HG02678 (cell line): ENCODE data around the gene SRCIN1.
"Not testable (repeated sequence)": the region's sequence is repeated elsewhere in the genome, so short reads cannot be mapped to it uniquely, and the experiment has no call there.

Experiments
- ATAC-seq: cut with Tn5 transposase; IDR thresholded peaks from one replicate; pipeline ENCODE4 v1.9.1; 2021; ENCODE audit warnings: mild to moderate bottlenecking, moderate library complexity; ENCODE audit not compliant: unreplicated experiment

SRCIN1 gene

GRCh38 chr17:38546396-38546795 lies 59.4 kb downstream of the SRCIN1 start:
- no peak for ATAC-seq

- ATAC-seq = no peak
Measured at GRCh38 chr17:38545531-38546225, 60.1 kb downstream of the SRCIN1 start.

DNA sequence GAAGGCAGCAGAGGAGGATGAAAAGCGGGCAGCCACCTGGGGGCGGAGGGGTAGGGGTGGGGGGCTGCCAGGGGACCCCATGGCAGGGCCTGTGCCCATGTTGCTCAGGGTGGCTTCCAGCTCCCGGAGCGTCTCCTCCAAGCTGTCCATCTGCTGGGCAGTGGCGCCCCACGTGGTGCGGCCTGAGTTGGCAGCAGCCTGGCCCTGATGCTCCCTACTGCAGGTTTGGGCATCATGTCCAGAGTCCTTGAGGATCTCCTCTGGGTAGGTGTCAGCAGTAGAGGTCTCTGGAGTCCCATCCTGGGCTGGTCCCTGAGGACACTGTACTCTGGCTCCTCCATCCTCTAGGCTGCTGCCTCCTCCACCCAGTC lies 60.9 kb downstream of the SRCIN1 start:
- ATAC-seq = no peak

- no peak for ATAC-seq
Measured at GRCh38 chr17:38544175-38544838, 61.4 kb downstream of the SRCIN1 start.

GRCh38 chr17:38543403-38544174 lies 62.2 kb downstream of the SRCIN1 start:
- ATAC-seq = no peak

GRCh38 chr17:38542286-38542685 lies 63.5 kb downstream of the SRCIN1 start:
- ATAC-seq = no peak

DNA sequence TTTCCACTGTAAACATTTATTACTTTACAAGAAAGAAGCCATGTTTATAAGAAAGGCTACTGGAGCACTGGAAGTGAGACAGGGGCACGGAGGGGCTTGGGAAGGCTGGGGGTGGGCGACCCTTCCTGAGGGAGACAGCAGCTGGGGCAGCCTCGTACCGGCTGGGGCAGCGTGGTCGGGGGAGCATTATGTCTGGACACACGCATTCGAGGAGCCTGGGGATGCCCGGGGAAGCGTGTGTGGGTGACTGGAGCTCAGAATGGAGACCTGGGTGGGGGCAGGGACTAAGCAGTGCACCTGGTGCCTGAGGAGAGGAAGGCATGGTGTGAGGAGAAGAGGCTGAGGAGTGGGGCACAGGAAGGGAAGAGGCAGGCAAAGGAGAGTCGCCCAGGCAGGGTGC lies 64.5 kb downstream of the SRCIN1 start:
- no peak for ATAC-seq

- no peak for ATAC-seq
Measured at GRCh38 chr17:38540514-38541045, 65.2 kb downstream of the SRCIN1 start.

DNA sequence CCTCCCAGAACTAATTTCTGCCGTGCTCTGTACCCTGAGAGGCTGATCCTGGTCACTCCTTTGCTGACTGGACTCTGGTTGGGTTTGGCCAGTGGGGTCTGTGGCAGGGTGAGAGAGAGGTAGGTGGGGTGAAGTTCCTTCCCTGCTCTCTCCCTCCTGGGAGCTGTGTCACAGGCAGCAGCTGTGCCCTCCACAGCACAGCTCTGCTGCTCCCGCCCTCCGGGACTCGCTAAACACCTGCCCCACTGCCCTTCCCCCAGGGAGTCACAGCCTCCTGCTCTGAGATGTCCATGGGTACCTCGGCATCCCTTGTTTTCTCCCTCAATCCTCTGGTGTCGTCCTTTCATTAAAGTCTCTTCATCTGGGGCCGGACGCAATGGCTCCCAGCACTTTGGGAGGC lies 66.4 kb downstream of the SRCIN1 start:
- ATAC-seq = no peak

DNA sequence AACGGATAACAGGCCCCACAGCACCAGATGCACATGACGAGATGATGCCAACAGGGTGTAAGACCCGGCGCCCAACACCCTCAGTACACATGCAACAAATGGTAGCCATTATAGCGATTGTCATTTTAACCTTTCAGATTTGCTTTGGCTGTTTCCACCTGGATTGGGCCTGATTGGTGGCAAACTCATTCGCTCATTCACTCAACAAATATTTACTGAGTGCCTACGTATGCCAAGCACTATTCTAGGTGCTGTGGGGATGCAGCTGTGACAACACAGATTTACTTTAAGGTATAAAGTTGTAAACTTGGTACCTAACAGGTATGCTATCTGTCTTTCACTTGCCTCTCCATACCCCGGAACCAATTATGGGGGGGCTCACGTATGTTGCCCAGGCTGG lies 66.8 kb downstream of the SRCIN1 start:
- ATAC-seq = no peak

GRCh38 chr17:38536661-38537060 lies 69.1 kb downstream of the SRCIN1 start:
- ATAC-seq = no peak

DNA sequence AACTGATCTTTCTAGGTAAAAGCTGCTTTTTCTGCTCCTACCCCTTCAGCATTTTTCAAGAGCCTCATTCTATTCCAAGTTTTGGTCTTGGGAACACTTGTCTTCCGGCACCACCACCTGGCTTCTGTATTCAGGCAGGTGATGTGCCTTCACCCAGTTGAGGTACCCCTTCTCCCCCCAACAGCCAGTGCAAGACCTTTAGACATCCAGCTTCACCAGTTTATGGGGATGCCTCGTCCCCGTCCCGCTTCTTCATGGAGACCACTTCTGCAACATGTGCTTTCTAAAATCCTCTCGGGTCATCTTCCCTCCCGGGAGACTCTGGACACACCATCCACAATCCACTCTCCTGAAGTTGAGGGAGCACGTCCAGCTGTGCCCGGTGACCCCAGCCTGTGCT lies 69.9 kb downstream of the SRCIN1 start:
- no peak for ATAC-seq

DNA sequence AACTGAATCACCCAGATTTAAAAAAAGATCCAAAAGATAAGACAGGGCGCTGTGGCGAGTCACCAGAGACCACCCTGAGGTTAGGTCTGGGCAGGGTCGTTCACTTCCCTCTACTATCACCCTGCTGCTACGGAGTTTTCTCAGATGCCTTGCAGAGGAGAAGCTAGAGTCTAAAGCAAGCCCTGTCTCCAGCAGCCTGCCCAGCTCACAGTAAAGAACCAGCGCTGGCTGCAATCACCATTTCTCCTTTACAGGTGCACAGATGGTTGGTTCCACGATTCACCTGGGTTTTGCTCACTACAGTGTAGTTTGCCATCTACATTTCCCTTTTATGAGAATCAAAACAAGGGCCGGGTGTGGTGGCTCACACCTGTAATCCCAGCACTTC lies 71.3 kb downstream of the SRCIN1 start:
- no peak for ATAC-seq

DNA sequence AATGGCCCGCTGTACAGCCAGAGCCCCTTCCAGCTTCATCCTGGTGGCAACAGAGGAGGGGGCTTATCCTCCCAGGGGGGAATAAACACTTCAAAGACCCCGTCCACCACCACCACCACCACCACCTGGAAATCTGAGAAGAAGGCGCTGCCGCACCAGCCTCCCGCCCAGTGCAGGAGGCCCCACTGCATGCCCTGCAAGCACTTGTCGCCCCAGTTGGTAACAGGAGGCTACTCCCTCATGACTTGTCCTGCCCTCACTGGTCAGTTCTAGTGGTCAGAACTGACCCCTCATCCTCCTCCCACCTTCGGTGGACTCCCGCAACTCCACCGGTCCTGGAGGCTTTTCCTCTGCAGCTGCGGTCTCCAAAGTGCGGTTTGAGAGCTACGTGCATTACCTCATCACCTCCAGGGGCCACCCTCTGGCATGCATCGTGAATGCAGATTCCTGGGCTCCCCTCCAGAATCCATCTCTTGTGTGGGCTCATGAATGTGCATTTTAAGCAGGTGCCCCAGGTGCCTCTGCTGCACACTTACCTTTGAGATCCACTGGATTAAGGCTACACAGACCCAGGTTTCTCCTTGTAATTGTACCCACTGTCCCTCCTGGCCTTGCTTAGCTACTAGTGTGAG lies 71.8 kb downstream of the SRCIN1 start:
- no peak for ATAC-seq

DNA sequence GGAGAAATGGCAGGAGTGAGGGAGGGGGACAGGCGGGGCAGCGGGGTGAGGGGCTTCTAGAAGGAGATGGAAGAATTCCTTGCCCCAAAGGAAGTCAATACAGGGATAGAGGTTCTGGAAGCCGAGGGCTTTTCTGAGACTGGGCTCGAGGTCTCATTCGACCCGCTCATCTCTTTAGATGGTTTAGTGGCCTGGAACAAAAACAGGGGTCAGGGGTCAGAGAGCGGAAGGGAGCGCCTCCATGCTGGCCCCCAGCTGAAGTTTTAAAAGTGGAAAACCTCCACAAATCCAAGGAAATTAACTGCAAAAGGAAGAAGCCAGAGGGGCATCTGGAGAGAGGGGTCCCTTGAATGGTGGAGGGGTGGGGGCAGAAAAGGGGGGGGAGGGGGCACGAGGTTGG lies 72.5 kb downstream of the SRCIN1 start:
- no peak for ATAC-seq

DNA sequence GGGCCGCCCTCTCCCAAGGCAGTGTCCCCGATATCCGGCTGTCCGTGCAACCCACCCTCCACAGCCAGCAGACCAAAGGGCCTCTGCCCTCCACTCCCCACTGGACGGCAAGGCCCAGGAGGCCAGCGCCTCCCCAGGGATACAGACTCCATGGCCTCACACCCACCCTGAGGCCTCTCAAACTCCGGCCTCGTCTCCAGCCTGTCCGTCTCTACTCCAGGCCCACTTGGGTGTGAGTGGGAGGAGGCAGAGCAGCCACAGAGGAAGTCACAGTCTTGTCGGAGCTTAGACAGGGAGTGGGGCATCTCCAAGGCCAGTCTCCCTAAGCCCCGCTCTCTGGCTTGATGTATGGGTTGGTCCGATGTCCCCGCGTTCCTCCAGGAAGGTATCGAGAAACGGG lies 73.3 kb downstream of the SRCIN1 start:
- no peak for ATAC-seq

GRCh38 chr17:38531761-38532160 lies 74.0 kb downstream of the SRCIN1 start:
- not testable (repeated sequence) for ATAC-seq

DNA sequence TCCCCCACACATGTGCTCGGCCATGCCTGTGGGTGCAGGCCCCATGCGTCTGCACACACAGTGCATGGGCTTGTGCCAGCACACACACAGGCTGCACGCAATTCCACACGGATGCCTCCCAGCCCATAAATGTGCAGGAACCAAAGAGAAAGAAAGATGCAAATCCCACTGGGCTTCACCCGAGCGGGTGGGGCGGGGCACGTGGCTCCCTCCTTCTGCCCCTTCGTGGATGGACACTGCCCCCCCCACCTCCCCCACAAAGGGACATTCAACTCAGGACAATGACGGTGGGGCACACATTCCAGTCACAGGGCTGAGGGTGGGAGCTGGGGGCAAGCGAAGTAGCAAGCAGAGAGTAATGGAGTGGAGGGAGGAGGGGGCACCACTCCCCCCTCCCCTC lies 74.9 kb downstream of the SRCIN1 start:
- ATAC-seq = not testable (repeated sequence)

DNA sequence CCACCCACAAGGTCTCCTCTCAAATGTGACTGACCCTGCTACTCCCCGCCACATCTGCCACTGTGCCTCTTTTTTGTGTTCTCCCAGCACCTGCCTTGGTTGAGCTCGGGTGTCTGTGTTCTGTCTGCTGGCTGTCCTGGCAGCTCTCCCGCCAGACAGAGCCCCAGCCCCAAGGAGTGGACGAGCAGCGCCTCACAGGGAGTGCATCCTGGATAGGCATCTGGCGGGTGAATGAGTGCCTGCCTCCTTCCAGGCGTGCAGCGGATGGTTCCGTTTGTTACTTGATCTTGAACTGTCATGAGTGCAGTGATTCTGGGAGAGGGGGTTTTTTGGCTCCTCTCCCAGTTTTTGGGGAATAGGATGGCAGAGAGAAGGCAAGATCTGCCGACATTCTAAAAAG lies 77.6 kb downstream of the SRCIN1 start:
- not testable (repeated sequence) for ATAC-seq

GRCh38 chr17:38526526-38526925 lies 79.2 kb downstream of the SRCIN1 start:
- not testable (repeated sequence) for ATAC-seq

DNA sequence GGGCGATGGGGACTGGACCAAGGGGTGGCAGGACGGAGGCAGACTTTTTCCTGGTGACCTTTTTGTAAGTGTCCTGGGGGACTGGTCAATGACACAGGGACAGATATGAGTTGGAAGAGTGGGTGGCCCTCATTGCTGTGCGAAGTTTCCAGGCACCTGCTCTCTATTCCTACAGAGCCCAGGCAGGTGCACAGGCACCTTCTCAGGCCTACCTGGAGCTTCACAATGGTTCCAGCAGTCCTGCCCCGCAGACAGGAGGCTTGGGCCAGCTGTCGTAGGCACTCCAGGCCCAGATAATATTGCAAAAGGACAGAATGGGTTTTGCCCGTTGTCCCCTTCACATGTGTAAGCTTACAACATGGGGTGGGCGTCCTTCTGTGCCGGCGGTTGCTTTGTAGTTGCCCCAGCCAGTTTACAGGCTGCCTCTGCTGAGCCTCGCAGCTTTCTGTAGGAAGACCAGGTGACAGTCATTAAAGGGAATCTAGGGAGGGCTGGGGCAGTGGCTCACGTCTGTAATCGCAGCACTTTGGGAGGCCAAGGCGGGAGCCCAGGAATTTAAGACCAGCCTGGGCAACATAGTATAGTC lies 93.2 kb downstream of the SRCIN1 start:
- ATAC-seq = no peak
